ENCODE results near the gene PASK.

- TF ChIP-seq CTCF (IDR thresholded peaks at IDR 0.05) (no peak), STAT6 (CRISPR knock-in tag; conservative IDR thresholded peaks at IDR 0.05; ENCODE audit: low read depth) (no peak), USF2 (CRISPR knock-in tag; IDR thresholded peaks at IDR 0.05) (no peak), KAT7 (CRISPR knock-in tag; IDR thresholded peaks at IDR 0.05; ENCODE audit: borderline replicate concordance) (no peak), MAX (CRISPR knock-in tag; IDR thresholded peaks at IDR 0.05) (no peak)
Measured at GRCh38 chr2:241126771-241127202, 22.5 kb downstream of the PASK start.
